AG09309 (cell line): Measurements from ENCODE around the gene ST6GALNAC2.

Experiments
- DNase-seq: peaks from one replicate; pipeline ENCODE4 v3.0.0-alpha.2; 2010; ENCODE audit warnings: low read depth
- H3K4me3 ChIP-seq: 2 replicates; pipeline ENCODE4 v1.5.1; 2011; ENCODE audit warnings: mild to moderate bottlenecking, low read depth, low read length, moderate library complexity; ENCODE audit not compliant: control insufficient read depth
- CTCF ChIP-seq: IDR thresholded peaks from 2 replicates; pipeline ENCODE4 v1.5.1; 2011; ENCODE audit warnings: mild to moderate bottlenecking, low read depth, low read length, inconsistent platforms; ENCODE audit not compliant: insufficient read depth, control insufficient read depth; ENCODE audit errors: missing control alignments

ST6GALNAC2 gene

GRCh38 chr17:76544546-76545365, 40.9 kb downstream of the ST6GALNAC2 start:
- no peak for DNase-seq
- H3K4me3 ChIP-seq, result no peak overlapping the region
- no peak for TF ChIP-seq CTCF

GRCh38 chr17:76543826-76544545, 41.7 kb downstream of the ST6GALNAC2 start:
- no peak for DNase-seq
- H3K4me3 ChIP-seq, result no peak overlapping the region
- no peak for TF ChIP-seq CTCF

- no peak for DNase-seq
- no peak for TF ChIP-seq CTCF
- no peak overlapping the region for H3K4me3 ChIP-seq
These were observed 42.2 kb downstream of the ST6GALNAC2 start for GRCh38 chr17:76543482-76543825.

GRCh38 chr17:76542984-76543383, 42.7 kb downstream of the ST6GALNAC2 start:
- TF ChIP-seq CTCF, result no peak
- H3K4me3 ChIP-seq, result no peak overlapping the region

GRCh38 chr17:76542566-76542971, 43.1 kb downstream of the ST6GALNAC2 start:
- no peak overlapping the region for H3K4me3 ChIP-seq
- DNase-seq, result no peak

More at GRCh38 chr17:76542984-76543383, 42.7 kb downstream of the ST6GALNAC2 start:
- DNase-seq, result no peak

GRCh38 chr17:76541739-76542454, 43.8 kb downstream of the ST6GALNAC2 start:
- TF ChIP-seq CTCF, result no peak
- H3K4me3 ChIP-seq, result no peak overlapping the region
- DNase-seq, result no peak

More at GRCh38 chr17:76542566-76542971, 43.1 kb downstream of the ST6GALNAC2 start:
- TF ChIP-seq CTCF, result no peak
